Subcutaneous adipose tissue (tissue), 4 donors: ENCODE data around the gene EDRF1. TPM values are rescaled to one million over a fixed set of nuclear protein-coding genes. Genes with fewer than 3 reads are reported as not detected.

Experiments used
- CTCF ChIP-seq: fragments of 450-650 bp; IDR thresholded peaks from one replicate; pipeline ENCODE4 v1.5.1; 2016; ENCODE audit warnings: low read depth, mild to moderate bottlenecking, control low read depth, antibody characterized with exemption, moderate library complexity
- total RNA-seq, 4 donors: library from RNA; depleted of rRNA; stranded (reverse); fragments of >200 nt; gene quantifications; one replicate each; pipeline ENCODE4 v1.1.0, GENCODE V29; 2016

The EDRF1 gene
- total RNA-seq, 4 donors from 2014 or later: 19.2 to 30.1 (median 24.9) TPM

GRCh38 chr10:125734148-125734547, 14.6 kb downstream of the EDRF1 start:
- TF ChIP-seq CTCF: no peak

- no peak for TF ChIP-seq CTCF
These were observed 15.3 kb downstream of the EDRF1 start for GRCh38 chr10:125734823-125735222.

GRCh38 chr10:125738206-125738605, 18.7 kb downstream of the EDRF1 start:
- no peak for TF ChIP-seq CTCF

- TF ChIP-seq CTCF: no peak
These were observed 20.6 kb downstream of the EDRF1 start for GRCh38 chr10:125739994-125740679.

GRCh38 chr10:125742465-125742864, 23.0 kb downstream of the EDRF1 start:
- TF ChIP-seq CTCF: no peak

GRCh38 chr10:125744909-125745308, 25.4 kb downstream of the EDRF1 start:
- no peak for TF ChIP-seq CTCF

GRCh38 chr10:125747417-125747816, 27.9 kb downstream of the EDRF1 start:
- TF ChIP-seq CTCF: no peak
